Activated CD4-positive, alpha-beta T cell treated with anti-CD3 and anti-CD28 coated beads, Interleukin-2, amount 10 ng/mL, durations not matched to agents 24 days and 14 days (primary cell): ENCODE measurements around the gene TRPM4. TPM values are rescaled to one million over a fixed set of nuclear protein-coding genes. Genes with fewer than 3 reads are reported as not detected.
A peak's percentile ranks its signal among the peaks of the same experiment; 100 is the strongest.
"Not testable (repeated sequence)": the region's sequence is repeated elsewhere in the genome, so short reads cannot be mapped to it uniquely, and the experiment has no call there.

Source experiments
- DNase-seq: peaks from one replicate; pipeline ENCODE4 v3.0.0; 2022
- H3K27ac Mint-ChIP-seq: one replicate; pipeline ENCODE4 v1.8.0; 2022; ENCODE audit warnings: mild to moderate bottlenecking, mixed read lengths
- H3K27me3 Mint-ChIP-seq: one replicate; pipeline ENCODE4 v1.8.0; 2022; ENCODE audit warnings: mixed read lengths
- H3K36me3 Mint-ChIP-seq: one replicate; pipeline ENCODE4 v1.8.0; 2022; ENCODE audit warnings: low read depth, mild to moderate bottlenecking, mixed read lengths
- H3K4me1 Mint-ChIP-seq: one replicate; pipeline ENCODE4 v1.8.0; 2021; ENCODE audit warnings: mixed read lengths
- H3K4me3 Mint-ChIP-seq: one replicate; pipeline ENCODE4 v1.8.0; 2022; ENCODE audit warnings: mild to moderate bottlenecking, moderate library complexity, mixed read lengths
- H3K9me3 Mint-ChIP-seq: one replicate; pipeline ENCODE4 v1.8.0; 2021; ENCODE audit warnings: mixed read lengths
- intact Hi-C: fragments of 100-400 bp; cut with micrococcal nuclease; formaldehyde crosslinking; loops from one replicate; pipeline ENCODE4 v1.15.1; 2023
- total RNA-seq: library from RNA; stranded (reverse); gene quantifications from 2 replicates; pipeline ENCODE4 v1.2.3, GENCODE V29; 2022

The TRPM4 gene
- total RNA-seq, 1 donor from 2014 or later: 1.4 TPM

DNA sequence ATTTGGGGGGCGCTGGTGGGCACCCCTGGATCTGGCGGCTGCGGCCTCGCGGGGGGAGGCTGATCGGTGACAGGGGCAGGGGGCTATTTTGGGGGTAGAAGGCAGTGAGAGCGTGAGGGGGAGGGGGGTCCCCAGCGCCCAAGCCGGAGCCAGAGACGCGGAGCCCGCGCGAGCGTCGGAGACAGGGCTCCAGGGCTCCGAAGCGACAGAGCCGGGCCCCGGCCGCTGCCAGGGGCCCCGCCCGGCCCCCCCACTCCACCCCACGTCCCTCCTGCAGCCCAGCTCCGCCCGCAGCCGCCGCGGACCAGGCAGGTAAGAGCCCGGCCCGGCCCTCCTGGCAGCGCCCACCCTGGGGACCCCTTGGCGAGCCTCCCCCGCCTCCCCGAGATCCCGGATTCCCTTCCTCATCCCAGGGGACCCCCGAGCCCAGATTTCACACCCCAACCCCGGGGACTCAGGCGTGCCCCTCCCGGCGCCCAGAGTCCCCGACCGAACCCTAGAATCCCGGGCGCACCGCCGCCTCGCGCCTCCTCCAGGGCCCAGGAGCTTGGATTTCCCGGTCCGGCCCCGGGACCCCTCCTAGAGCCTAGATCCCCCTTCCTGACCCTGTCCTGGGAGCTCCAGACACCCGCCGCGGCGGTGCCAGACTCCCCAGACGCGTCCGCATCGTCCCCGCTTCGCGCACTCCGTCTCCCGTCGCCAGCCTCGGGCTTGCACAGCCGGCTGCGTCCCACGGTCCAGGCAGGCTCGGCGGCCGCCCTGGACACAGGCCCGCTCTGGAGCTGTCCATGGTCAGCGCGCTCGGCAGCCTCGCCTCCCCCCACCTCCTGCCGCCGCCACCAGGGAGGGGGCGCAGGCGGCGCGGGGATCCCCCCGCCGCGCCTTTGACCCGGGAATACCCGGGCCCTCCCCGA is 37.9 kb upstream of the TRPM4 start, which contains the start of gene PPFIA3:
Gene PPFIA3, plus strand, starts transcription at position 134 of the 914 bp plus-strand sequence. CDS start 8,330 bp downstream, outside the sequence.
- Mint-ChIP-seq H3K4me1 (peaks cover 23% of the 10 kb centered on the region), H3K9me3 (no peaks in the 10 kb centered on the region), H3K27me3 (peaks cover 18% of the 10 kb centered on the region), H3K27ac (peak within 1 kb of the TSS; percentile 90), H3K36me3 (peaks cover 5% of the 10 kb centered on the region), H3K4me3 (peak within 1 kb of the TSS; percentile 90)
- intact Hi-C loops: loop anchor here (1.0 to 10.0 kb wide), 6 partner anchors 9 to 485 kb away; partner anchors contain the start of genes DBP, GYS1, PPP1R15A and RUVBL2
- DNase-seq: peak; percentile 73

DNA sequence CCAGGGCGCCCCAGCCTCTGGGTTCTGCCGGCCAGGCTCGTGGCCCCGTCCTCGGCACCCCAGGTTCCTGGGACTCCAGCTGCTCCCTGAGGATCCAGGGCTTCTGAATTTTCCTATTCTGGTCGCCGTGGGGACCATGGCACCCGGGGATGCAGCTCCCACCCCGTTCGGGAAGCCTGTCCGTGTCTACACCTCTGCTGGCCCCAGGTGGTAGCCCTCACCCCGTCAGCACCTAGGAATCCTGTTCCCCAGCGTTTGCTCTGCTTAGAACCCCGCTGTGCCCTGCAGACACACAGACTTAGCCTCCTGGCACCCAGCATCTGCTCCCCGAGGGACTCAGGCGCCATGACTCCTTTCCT is 37.3 kb upstream of the TRPM4 start:
- Mint-ChIP-seq H3K9me3 (no peaks in the 10 kb centered on the region), H3K4me3 (peak overlapping the region; percentile 90), H3K4me1 (peaks cover 19% of the 10 kb centered on the region), H3K36me3 (peaks cover 5% of the 10 kb centered on the region), H3K27ac (no peak overlapping the region), H3K27me3 (peaks cover 20% of the 10 kb centered on the region)
- intact Hi-C loops: no loop called here
- DNase-seq: peak; percentile 65

DNA sequence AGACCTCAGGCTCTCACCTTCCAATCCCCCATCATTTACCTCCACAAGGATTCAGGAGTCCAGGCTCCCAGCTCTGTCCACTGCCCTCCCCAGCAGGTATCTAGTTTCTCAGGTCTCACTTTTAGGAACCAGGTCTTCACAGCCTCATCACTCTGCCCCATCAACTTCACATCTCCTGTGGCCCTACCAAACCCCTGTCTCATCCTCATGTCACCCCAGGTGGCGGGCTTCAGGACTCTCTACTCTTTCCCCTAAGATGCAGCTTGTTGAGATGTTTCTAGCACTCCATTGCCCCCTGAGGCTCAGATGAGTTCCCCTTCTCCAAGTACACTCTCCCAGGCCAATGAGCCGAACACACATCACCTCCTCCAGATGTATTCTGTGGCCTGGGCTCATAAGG is 36.7 kb upstream of the TRPM4 start:
- DNase-seq: peak; percentile 64
- peak overlapping the region; percentile 90 for H3K4me3 Mint-ChIP-seq
- H3K9me3 Mint-ChIP-seq: no peaks in the 10 kb centered on the region
- H3K36me3 Mint-ChIP-seq: peaks cover 5% of the 10 kb centered on the region
- peak overlapping the region; percentile 9 for H3K27ac Mint-ChIP-seq
- peaks cover 20% of the 10 kb centered on the region for H3K27me3 Mint-ChIP-seq
- H3K4me1 Mint-ChIP-seq: peaks cover 19% of the 10 kb centered on the region
- intact Hi-C loops: no loop called here

DNA sequence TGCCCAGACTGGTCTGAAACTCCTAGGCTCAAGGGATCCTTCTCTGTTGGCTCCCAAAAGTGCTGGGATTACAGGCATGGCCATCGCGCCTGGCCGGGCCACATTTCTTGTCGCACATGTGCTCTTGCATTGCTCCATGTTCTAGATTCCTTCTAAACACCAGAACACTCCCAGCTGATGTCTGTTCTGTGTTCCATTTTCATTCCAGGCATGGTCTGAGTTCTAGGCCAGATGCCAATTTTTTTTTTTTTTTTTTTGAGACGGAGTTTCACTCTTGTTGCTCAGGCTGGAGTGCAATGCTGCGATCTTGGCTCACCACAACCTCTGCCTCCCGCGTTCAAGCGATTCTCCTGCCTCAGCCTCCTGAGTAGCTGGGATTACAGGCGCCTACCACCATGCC is 35.8 kb upstream of the TRPM4 start:
- DNase-seq, H3K4me3 Mint-ChIP-seq, H3K36me3 Mint-ChIP-seq, H3K27ac Mint-ChIP-seq, H3K9me3 Mint-ChIP-seq, intact Hi-C loops: not testable (repeated sequence)
- Mint-ChIP-seq H3K27me3 (peaks cover 20% of the 10 kb centered on the region), H3K4me1 (peaks cover 19% of the 10 kb centered on the region)

DNA sequence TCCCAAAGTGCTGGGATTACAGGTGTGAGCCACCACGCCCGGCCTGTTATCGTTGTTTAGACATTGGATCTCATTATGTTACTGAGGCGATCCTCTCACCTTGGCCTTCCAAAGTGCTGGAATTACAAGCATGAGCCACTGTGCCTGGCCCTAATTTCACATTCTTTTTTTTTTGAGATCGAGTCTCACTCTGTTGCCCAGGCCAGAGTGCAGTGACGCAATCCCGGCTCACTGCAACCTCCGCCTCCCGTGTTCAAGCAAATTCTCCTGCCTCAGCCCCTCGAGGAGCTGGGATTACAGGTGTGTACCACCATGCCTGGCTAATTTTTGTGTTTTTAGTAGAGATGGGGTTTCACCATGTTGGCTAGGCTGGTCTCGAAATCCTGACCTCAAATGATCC is 34.3 kb upstream of the TRPM4 start:
- H3K9me3 Mint-ChIP-seq, DNase-seq, intact Hi-C loops, H3K4me3 Mint-ChIP-seq, H3K27ac Mint-ChIP-seq, H3K36me3 Mint-ChIP-seq: not testable (repeated sequence)
- H3K27me3 Mint-ChIP-seq: peaks cover 20% of the 10 kb centered on the region
- H3K4me1 Mint-ChIP-seq: peaks cover 12% of the 10 kb centered on the region

DNA sequence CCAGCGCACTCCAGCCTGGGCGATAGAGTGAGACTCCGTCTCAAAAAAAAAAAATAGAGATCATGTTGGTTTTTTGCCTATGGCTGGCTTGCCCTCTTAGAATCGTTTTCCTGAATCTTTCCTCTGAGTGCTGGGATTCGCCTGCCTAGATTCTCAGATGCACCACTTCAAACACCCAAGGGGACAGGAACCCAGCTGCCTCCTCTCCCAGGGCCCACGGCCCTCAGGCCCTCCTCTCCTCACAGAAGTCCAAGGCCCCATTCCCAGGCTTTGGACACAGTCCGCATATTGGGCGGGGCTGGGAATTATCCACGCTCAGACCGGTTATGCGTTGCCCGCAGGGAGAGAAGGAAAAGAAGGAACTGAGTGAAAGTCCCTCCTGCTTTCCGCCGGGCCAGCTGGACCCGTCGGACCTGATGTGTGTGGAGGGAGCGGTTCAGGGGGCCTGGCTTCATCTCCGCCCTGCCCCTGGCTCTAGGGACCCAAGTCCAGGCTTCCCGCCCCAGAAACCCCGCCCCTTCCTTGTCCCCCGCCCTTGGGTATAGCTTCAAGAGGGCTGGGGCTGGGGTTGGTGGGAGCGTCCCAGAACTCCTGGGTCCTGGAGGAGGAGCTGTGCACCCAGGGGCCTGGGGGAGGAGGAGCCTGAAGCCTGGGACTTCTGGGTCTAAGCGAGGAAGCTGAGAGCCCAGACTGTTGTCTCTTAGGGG is 32.4 kb upstream of the TRPM4 start:
- Mint-ChIP-seq H3K27me3 (peaks cover 18% of the 10 kb centered on the region), H3K4me3 (no peak overlapping the region), H3K27ac (no peak overlapping the region), H3K9me3 (no peaks in the 10 kb centered on the region), H3K4me1 (peaks cover 15% of the 10 kb centered on the region), H3K36me3 (no peaks in the 10 kb centered on the region)
- DNase-seq: no peak
- intact Hi-C loops: no loop called here

DNA sequence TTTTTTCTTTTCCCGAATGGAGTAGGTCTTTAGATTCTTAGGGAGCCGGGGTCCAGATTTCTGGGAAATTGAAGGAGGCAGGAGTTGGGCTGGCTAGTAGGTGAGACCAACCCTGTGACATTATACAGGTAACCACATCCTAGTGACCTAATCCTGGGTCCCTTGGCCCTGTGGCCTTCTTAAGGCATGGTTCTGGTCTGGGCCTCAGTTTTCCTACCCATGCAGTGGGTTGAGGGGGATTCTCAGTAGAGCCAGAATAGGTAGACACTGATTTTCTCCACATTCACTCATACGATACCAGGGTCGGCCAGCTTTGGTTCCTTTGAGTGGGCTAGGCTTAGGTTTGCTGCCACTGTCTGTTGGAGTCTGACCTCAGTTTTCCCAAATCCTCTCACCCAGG is 31.0 kb upstream of the TRPM4 start:
- Mint-ChIP-seq H3K4me1 (peaks cover 8% of the 10 kb centered on the region), H3K27me3 (peaks cover 10% of the 10 kb centered on the region), H3K36me3 (no peaks in the 10 kb centered on the region), H3K4me3 (no peak overlapping the region), H3K27ac (no peak overlapping the region), H3K9me3 (no peaks in the 10 kb centered on the region)
- intact Hi-C loops: no loop called here
- DNase-seq: no peak

DNA sequence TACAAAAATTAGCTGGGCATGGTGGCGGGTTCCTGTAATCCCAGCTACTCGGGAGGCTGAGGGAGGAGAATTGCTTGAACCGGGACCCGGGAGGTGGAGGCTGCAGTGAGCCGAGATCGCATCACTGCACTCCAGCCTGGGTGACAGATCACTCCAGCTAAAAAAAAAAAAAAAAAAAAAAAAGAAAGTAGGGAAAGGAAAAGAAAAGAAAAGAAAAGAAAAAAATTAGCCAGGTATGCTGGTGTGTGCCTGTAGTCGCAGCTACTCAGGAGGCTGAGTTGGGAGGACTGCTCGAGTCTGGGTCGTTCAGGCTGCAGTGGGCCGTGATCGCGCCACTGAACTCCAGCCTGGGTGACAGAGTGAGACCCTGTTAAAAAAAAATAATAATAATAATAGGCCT is 30.4 kb upstream of the TRPM4 start:
- H3K27ac Mint-ChIP-seq, H3K9me3 Mint-ChIP-seq, intact Hi-C loops, DNase-seq, H3K4me1 Mint-ChIP-seq, H3K27me3 Mint-ChIP-seq, H3K36me3 Mint-ChIP-seq: not testable (repeated sequence)
- H3K4me3 Mint-ChIP-seq: peak overlapping the region; percentile 84

DNA sequence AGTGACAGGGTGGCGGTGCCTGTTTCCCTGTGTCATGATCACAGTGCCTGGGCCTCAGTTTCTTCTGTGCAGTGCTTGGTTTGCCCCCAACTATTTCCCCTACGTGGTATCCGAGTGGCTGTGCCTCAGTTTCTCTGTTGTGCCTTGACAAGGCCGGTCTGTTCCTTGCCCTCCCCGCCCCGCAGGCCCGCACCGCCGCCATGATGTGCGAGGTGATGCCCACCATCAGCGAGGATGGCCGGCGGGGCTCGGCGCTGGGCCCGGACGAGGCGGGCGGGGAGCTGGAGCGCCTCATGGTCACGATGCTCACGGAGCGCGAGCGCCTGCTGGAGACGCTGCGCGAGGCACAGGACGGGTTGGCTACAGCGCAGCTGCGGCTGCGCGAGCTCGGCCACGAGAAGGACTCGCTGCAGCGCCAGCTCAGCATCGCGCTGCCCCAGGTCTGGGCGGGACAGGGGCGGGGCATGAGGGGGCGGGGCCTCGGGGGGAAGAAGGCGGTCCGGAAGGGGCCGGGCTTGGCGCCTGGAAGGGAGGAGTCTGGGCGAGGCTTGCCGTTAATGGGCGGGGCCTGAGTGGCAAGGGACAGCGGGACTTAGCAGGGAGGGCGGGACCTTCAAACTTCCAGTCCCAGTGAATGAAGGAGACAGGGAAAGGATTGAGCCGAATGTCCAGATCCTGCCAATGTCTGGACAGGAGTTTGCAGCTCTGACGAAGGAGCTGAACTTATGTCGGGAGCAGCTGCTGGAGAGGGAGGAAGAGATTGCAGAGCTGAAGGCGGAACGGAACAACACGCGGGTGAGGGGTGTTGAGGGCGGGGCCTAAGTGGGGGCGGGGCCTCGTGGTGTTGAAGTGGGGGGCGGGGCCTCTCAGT is 29.7 kb upstream of the TRPM4 start:
- H3K4me1 Mint-ChIP-seq: peaks cover 8% of the 10 kb centered on the region
- peaks cover 6% of the 10 kb centered on the region for H3K27me3 Mint-ChIP-seq
- H3K36me3 Mint-ChIP-seq: no peaks in the 10 kb centered on the region
- DNase-seq: peak; percentile 98
- H3K9me3 Mint-ChIP-seq: no peaks in the 10 kb centered on the region
- intact Hi-C loops: loop anchor here (1.0 kb wide), 1 partner anchor 9 kb away; the partner anchor contains the start of genes C19orf73 and PPFIA3
- peak overlapping the region; percentile 83 for H3K27ac Mint-ChIP-seq
- peak overlapping the region; percentile 84 for H3K4me3 Mint-ChIP-seq

DNA sequence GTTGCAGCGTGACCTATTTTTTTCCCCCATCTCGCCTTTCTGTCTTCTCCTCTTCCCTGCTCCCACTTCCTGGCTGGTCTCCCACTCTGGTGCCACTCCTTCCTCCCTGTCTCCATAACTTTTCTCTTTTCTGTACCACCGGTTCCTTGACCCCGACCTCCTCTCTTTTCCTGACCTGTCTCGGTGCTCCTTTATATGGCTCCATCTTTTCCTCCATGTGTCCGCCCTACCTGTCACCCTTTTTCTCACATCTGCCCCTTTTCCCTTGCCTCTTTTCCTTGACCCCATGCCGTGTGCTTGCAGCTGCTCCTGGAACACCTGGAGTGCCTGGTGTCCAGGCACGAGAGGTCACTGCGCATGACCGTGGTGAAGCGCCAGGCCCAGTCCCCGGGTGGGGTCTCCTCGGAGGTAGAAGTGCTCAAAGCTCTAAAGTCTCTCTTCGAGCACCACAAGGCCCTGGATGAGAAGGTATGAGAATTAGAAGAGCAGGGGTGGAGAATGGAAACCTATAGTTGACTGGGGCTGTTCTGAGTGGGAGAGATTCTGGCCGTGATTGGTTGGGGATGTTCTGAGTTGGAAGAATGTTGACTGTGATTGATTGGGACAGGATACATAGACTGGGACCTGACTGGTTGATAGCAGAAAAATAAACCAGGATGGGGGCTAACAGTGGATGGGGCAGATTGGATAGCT is 28.9 kb upstream of the TRPM4 start:
- intact Hi-C loops: loop anchor here (1.0 kb wide), 1 partner anchor 9 kb away; the partner anchor contains the start of genes C19orf73 and PPFIA3
- DNase-seq: no peak
- H3K36me3 Mint-ChIP-seq: no peaks in the 10 kb centered on the region
- no peaks in the 10 kb centered on the region for H3K9me3 Mint-ChIP-seq
- H3K27ac Mint-ChIP-seq: no peak overlapping the region
- H3K4me3 Mint-ChIP-seq: peak overlapping the region; percentile 84
- H3K4me1 Mint-ChIP-seq: peaks cover 12% of the 10 kb centered on the region
- peaks cover 7% of the 10 kb centered on the region for H3K27me3 Mint-ChIP-seq

DNA sequence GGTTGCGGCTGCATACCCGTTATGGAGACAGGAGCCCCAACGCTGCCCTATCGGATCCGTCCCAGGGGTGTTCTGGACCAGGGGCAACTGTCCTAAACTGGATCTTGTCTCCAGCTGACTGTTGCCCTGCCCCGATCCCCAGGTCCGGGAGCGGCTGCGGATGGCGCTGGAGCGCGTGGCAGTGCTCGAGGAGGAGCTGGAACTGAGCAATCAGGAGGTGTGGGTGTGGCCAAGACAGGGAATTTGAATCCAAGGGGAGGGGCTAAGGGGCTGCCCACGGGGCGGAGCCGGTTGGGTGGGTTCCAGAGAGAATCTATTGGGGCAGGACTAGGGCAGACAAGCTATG is 28.4 kb upstream of the TRPM4 start:
- Mint-ChIP-seq H3K4me1 (peaks cover 14% of the 10 kb centered on the region), H3K27me3 (peaks cover 5% of the 10 kb centered on the region), H3K36me3 (no peaks in the 10 kb centered on the region), H3K27ac (no peak overlapping the region), H3K4me3 (no peak overlapping the region), H3K9me3 (no peaks in the 10 kb centered on the region)
- intact Hi-C loops: no loop called here
- no peak for DNase-seq

DNA sequence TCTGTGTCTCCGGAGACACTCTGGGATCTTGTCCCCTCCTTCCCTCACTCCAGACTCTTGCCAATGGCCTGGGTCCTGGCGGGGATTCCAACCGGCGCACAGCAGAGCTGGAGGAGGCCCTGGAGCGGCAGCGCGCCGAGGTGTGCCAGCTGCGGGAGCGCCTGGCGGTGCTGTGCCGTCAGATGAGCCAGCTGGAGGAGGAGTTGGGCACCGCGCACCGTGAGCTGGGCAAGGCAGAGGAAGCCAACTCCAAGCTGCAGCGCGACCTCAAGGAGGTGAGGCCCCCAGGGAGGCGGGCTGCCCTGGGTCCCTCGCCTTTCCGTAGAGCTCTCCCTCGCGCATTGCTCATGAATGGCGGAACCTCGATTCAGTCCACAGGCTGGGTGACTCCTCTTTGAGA is 27.3 kb upstream of the TRPM4 start:
- no peak overlapping the region for H3K4me3 Mint-ChIP-seq
- no peak for DNase-seq
- peaks cover 14% of the 10 kb centered on the region for H3K4me1 Mint-ChIP-seq
- H3K27ac Mint-ChIP-seq: no peak overlapping the region
- intact Hi-C loops: no loop called here
- H3K9me3 Mint-ChIP-seq: no peaks in the 10 kb centered on the region
- H3K36me3 Mint-ChIP-seq: no peaks in the 10 kb centered on the region
- H3K27me3 Mint-ChIP-seq: peaks cover 3% of the 10 kb centered on the region
